ENCODE measurements around the gene COL11A2. TPM values are rescaled to one million over a fixed set of nuclear protein-coding genes. Genes with fewer than 3 reads are reported as not detected.

COL11A2 gene
- total and polyA plus RNA-seq, 2 of the 13 experiments (the other 11 are each of a cell fraction or from before 2014, with no cell fraction given) = 0.55 TPM

DNA sequence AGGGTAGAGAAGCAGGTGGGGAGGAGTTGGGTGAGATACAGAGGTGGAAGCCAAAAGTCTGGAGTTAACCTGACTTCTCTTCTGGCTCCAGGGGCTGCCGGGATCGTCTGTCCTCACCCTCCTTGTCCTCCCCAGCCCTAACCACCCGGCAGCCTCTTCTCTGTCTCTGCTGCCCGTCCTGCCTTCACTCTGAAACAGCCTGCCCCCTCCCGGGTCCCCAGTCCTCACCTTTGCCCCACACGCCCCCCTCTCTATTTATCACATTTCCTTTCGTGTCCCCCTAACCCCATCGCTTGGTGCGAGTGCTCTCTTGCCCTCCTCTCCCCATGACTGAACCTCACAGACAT, 21.7 kb upstream of the COL11A2 start (continued):
- TF ChIP-seq, protein P1, sequence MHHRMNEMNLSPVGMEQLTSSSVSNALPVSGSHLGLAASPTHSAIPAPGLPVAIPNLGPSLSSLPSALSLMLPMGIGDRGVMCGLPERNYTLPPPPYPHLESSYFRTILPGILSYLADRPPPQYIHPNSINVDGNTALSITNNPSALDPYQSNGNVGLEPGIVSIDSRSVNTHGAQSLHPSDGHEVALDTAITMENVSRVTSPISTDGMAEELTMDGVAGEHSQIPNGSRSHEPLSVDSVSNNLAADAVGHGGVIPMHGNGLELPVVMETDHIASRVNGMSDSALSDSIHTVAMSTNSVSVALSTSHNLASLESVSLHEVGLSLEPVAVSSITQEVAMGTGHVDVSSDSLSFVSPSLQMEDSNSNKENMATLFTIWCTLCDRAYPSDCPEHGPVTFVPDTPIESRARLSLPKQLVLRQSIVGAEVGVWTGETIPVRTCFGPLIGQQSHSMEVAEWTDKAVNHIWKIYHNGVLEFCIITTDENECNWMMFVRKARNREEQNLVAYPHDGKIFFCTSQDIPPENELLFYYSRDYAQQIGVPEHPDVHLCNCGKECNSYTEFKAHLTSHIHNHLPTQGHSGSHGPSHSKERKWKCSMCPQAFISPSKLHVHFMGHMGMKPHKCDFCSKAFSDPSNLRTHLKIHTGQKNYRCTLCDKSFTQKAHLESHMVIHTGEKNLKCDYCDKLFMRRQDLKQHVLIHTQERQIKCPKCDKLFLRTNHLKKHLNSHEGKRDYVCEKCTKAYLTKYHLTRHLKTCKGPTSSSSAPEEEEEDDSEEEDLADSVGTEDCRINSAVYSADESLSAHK (CRISPR knock-in tag; IDR thresholded peaks at IDR 0.05; ENCODE audit: borderline replicate concordance) = no peak
- TF ChIP-seq YEATS2 (CRISPR knock-in tag; IDR thresholded peaks at IDR 0.05; ENCODE audit: borderline replicate concordance) (no peak), ISX (CRISPR knock-in tag; conservative IDR thresholded peaks at IDR 0.05) (no peak), FOXM1 (CRISPR knock-in tag; IDR thresholded peaks at IDR 0.05) (no peak), ZNF780A (CRISPR knock-in tag; IDR thresholded peaks at IDR 0.05) (0 out of 2 replicates have a peak, but pooled peaks have one; percentile 6), PLRG1 (conservative IDR thresholded peaks at IDR 0.05) (no peak)
- TF ChIP-seq, protein P2, sequence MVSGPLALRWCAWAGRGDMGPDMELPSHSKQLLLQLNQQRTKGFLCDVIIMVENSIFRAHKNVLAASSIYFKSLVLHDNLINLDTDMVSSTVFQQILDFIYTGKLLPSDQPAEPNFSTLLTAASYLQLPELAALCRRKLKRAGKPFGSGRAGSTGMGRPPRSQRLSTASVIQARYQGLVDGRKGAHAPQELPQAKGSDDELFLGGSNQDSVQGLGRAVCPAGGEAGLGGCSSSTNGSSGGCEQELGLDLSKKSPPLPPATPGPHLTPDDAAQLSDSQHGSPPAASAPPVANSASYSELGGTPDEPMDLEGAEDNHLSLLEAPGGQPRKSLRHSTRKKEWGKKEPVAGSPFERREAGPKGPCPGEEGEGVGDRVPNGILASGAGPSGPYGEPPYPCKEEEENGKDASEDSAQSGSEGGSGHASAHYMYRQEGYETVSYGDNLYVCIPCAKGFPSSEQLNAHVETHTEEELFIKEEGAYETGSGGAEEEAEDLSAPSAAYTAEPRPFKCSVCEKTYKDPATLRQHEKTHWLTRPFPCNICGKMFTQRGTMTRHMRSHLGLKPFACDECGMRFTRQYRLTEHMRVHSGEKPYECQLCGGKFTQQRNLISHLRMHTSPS (CRISPR knock-in tag; IDR thresholded peaks at IDR 0.05; ENCODE audit: low read depth) = no peak

DNA sequence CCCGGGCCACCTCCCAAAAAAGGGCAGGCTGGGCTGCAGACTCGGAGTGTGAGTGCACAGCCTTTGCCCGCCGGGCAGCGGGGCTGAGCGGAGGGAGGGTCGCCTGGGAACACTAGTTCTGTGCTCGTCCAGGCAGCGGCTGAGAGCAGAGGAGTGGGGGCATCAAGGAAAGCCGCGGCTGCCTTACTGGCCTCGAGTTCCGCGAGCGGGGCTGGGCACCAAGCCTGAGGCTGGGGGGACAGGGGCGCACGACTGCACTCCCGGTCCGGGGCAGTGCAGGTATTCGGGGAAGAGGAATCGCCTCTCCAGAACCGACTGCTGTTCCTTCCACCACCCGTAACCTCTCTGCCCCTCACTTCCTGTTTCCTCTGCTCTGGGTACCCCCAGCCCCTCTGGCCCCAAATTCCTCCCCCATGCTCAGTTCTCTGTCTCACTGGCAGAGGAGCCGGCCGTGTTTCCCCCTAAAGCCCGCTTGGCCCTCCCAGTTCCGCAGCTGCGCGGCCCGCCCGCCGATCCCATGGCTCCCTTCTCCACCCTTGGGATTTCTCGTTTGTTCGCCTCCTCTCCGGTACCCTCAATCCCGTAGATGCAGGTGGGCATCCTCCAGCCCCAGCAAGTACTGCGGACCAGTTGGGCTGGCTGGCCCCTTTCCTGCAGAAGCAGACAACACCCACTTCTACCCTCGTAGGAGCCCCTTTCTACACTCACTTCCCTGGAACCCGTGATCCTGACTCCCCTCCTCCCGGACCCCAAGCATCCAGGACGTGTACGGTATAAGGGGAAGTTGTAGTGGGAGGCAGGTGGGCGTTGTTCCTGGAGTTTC, 21.1 kb upstream of the COL11A2 start:
- Histone ChIP-seq H4K20me1 (ENCODE audit: insufficient read depth, low read length) (no peaks in the 10 kb centered on the region), H3K4me1 (ENCODE audit: insufficient read depth, low read length) (peaks cover 31% of the 10 kb centered on the region), H3K27ac (ENCODE audit: extremely low read length, insufficient read depth, low read length) (no peak overlapping the region), H3K4me2 (ENCODE audit: low read depth, low read length) (peak overlapping the region; percentile 82), H3K36me3 (replicated peaks in 1 of 2; ENCODE audit: control insufficient read depth in 1 of 2, insufficient read depth in 2 of 2, low read length in 2 of 2) (peaks cover 2 to 9% of the 10 kb centered on the region in 2 experiments; a peak in 4 of 5 replicates), H2AFZ (ENCODE audit: low read length) (no peak overlapping the region), H3K27me3 (ENCODE audit: control insufficient read depth in 1 of 2, insufficient read depth in 2 of 2, low read length in 2 of 2) (peaks cover 9 to 46% of the 10 kb centered on the region in 2 experiments; a peak in 4 of 5 replicates), H3K4me3 (replicated peaks in 1 of 3; ENCODE audit: insufficient read depth in 1 of 3, low read depth in 2 of 3, low read length in 3 of 3) (peak overlapping the region; percentile 36 to 66 (median 50)), H3K79me2 (ENCODE audit: insufficient read depth, low read length) (no peaks in the 10 kb centered on the region), H3K9ac (ENCODE audit: insufficient read depth, low read depth, low read length) (peak overlapping the region; percentile 50), H3K9me3 (ENCODE audit: low read length) (no peaks in the 10 kb centered on the region)
- DNase-seq (ENCODE audit: low spot score) (no peak), ATAC-seq (peak; percentile 25), FAIRE-seq (no peak)
- WGBS (ENCODE audit: low lambda C conversion rate) = 21% methylated on average over 42 of the region's 43 CpGs
- in situ Hi-C loops (cut with HindIII; ENCODE audit: extremely low pct_ligation_motif_present, low pct_unique_long_range_greater_than_20kb) (no loop called here), intact Hi-C loops (cut with micrococcal nuclease; ENCODE audit: unreplicated experiment) (no loop called here)
- ChIA-PET POLR2A (interaction anchor here (1.4 kb wide), 1 partner anchor 35 kb away, joined by 6 read pairs; no protein-coding TSS in a partner anchor), CTCF (ENCODE audit: low intra/inter-chr PET ratio, low total read pairs) (interaction anchor here (1.2 kb wide), 1 partner anchor 16 kb away, joined by 3 read pairs; no protein-coding TSS in a partner anchor)
- no TSS peak for BruUV-seq (replicated peaks)
- peak; percentile 39; the same call in 1 of the 2 replicates for TF ChIP-seq MED1 (CRISPR knock-in tag; IDR thresholded peaks at IDR 0.05)
- no peak for TF ChIP-seq RBM39 (IDR thresholded peaks at IDR 0.05; ENCODE audit: low read depth, low read length, poor library complexity, severe bottlenecking)
- TF ChIP-seq, protein P3, sequence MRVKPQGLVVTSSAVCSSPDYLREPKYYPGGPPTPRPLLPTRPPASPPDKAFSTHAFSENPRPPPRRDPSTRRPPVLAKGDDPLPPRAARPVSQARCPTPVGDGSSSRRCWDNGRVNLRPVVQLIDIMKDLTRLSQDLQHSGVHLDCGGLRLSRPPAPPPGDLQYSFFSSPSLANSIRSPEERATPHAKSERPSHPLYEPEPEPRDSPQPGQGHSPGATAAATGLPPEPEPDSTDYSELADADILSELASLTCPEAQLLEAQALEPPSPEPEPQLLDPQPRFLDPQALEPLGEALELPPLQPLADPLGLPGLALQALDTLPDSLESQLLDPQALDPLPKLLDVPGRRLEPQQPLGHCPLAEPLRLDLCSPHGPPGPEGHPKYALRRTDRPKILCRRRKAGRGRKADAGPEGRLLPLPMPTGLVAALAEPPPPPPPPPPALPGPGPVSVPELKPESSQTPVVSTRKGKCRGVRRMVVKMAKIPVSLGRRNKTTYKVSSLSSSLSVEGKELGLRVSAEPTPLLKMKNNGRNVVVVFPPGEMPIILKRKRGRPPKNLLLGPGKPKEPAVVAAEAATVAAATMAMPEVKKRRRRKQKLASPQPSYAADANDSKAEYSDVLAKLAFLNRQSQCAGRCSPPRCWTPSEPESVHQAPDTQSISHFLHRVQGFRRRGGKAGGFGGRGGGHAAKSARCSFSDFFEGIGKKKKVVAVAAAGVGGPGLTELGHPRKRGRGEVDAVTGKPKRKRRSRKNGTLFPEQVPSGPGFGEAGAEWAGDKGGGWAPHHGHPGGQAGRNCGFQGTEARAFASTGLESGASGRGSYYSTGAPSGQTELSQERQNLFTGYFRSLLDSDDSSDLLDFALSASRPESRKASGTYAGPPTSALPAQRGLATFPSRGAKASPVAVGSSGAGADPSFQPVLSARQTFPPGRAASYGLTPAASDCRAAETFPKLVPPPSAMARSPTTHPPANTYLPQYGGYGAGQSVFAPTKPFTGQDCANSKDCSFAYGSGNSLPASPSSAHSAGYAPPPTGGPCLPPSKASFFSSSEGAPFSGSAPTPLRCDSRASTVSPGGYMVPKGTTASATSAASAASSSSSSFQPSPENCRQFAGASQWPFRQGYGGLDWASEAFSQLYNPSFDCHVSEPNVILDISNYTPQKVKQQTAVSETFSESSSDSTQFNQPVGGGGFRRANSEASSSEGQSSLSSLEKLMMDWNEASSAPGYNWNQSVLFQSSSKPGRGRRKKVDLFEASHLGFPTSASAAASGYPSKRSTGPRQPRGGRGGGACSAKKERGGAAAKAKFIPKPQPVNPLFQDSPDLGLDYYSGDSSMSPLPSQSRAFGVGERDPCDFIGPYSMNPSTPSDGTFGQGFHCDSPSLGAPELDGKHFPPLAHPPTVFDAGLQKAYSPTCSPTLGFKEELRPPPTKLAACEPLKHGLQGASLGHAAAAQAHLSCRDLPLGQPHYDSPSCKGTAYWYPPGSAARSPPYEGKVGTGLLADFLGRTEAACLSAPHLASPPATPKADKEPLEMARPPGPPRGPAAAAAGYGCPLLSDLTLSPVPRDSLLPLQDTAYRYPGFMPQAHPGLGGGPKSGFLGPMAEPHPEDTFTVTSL (CRISPR knock-in tag; IDR thresholded peaks at IDR 0.05; ENCODE audit: borderline replicate concordance) = no peak
- TF ChIP-seq, protein P4, sequence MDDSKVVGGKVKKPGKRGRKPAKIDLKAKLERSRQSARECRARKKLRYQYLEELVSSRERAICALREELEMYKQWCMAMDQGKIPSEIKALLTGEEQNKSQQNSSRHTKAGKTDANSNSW (CRISPR knock-in tag; IDR thresholded peaks at IDR 0.05; ENCODE audit: borderline replicate concordance) = no peak
